HL-60 (cell line): ENCODE measurements around the gene BICD2.

ENCODE experiments used
- DNase-seq, 2 experiments: peaks; one replicate each; pipeline ENCODE4 v3.0.0-alpha.2; 2010 to 2020; ENCODE audit warnings: low read depth in 1 of 2, low spot score in 1 of 2
- H3K27ac ChIP-seq: fragments of 250-450 bp; sonication (Bioruptor Pico); replicated peaks from 2 replicates; pipeline ENCODE4 v1.5.1; 2020; ENCODE audit warnings: mild to moderate bottlenecking, moderate library complexity
- H3K27me3 ChIP-seq: fragments of 250-450 bp; sonication (Bioruptor Pico); 2 replicates; pipeline ENCODE4 v1.5.1; 2021; ENCODE audit warnings: mild to moderate bottlenecking, moderate library complexity; ENCODE audit not compliant: insufficient read depth, poor library complexity, severe bottlenecking
- H3K4me3 ChIP-seq: replicated peaks from 2 replicates; pipeline ENCODE4 v1.5.1; 2011; ENCODE audit warnings: mild to moderate bottlenecking, control low read depth, low read length; ENCODE audit not compliant: insufficient read depth
- GABPA ChIP-seq: IDR thresholded peaks from 2 replicates; pipeline ENCODE4 v1.6.1; 2012; ENCODE audit warnings: low read depth
- POLR2AphosphoS5 ChIP-seq: IDR thresholded peaks from 2 replicates; pipeline ENCODE4 v1.6.1; 2012; ENCODE audit warnings: low read depth
- SPI1 ChIP-seq: IDR thresholded peaks from 2 replicates; pipeline ENCODE4 v1.6.1; 2012; ENCODE audit warnings: low read depth, mild to moderate bottlenecking, borderline replicate concordance
- TF ChIP-seq, protein P1 (sequence below): IDR thresholded peaks from one replicate; pipeline ENCODE4 v1.5.1; 2011; ENCODE audit warnings: low read length, control low read depth, inconsistent platforms; ENCODE audit not compliant: insufficient read depth
- TF ChIP-seq, protein P2 (sequence below): IDR thresholded peaks from 2 replicates; pipeline ENCODE4 v1.6.1; 2012; ENCODE audit warnings: low read depth; ENCODE audit not compliant: insufficient replicate concordance

BICD2 gene

DNA sequence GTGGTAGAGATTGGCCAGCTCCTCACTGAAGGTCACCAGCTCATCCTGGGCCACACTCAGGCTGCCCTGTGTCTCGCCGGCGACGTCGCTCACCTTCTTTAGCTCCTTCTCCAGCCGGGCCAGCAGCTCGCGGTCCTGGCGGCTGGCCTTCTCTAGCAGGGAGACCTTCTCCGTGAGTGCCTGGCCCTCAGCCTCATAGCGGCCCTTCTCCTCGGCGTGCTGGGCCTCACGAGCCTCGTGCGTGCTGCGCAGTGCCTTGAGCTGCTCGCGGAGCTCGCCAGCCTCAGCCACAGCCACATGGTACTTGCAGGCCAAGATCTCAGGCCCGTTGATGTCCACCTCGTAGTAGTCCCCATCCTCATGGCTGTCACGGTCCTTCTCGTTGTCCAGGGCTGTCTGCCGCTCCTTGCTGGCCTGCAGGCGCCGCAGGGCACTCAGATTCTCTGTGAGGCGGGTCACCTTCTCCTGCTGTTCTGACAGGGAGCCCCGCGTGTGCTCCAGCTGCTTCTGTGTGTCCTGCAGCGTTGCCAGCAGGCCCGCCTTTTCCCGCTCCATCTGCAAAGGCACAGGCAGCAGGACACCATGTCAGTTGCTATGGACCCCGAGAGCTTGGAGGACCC, 45.5 kb downstream of the BICD2 start:
- no peaks in the 10 kb centered on the region for H3K27me3 ChIP-seq

DNA sequence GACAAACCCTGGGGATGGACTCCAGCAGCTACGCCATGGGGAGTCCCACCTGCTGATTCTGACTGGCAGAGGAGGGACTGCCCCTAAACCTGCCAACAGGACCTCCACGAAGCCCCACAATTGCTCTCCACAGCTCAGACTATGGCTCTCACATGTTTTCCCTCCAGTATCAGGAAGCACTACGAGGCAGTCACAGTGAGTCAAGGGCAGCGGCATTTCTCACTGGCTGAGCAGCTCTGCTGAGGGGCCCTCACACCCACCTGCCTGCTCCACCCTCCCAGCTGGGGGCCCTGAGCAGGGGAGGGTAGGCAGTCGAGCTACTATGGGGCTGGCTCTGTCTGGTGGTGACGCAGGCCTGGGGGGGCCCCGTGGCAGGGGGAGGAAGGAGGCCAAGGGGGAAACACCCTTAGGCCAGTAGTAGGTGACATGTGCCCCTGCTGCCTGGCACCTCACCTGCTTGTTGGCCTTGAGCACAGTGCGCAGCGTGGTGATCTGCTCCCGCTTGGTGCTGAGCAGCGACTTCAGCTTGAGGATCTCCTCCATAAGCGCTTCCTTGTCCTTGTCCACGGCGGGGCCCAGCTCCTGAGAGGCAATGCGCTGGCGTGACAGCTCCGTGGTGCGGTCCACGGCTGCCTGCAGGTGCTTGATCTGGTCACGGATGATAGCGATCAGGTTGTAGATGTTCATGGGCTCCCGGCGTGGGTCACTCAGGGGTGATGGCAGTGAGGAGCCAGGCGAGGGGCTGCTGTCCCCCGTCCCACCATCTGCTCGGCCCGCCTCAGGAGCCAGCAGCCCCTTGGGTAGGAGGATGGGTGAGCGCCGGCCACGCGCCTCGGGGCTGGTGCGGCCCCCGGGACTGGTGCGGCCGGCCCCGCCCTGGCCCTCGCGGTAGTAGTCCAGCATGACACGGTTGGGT, 46.3 kb downstream of the BICD2 start:
- no peak overlapping the region for H3K4me3 ChIP-seq
- DNase-seq = no peak

More for the DNA sequence above, 45.5 kb downstream of the BICD2 start:
- TF ChIP-seq, protein P1, sequence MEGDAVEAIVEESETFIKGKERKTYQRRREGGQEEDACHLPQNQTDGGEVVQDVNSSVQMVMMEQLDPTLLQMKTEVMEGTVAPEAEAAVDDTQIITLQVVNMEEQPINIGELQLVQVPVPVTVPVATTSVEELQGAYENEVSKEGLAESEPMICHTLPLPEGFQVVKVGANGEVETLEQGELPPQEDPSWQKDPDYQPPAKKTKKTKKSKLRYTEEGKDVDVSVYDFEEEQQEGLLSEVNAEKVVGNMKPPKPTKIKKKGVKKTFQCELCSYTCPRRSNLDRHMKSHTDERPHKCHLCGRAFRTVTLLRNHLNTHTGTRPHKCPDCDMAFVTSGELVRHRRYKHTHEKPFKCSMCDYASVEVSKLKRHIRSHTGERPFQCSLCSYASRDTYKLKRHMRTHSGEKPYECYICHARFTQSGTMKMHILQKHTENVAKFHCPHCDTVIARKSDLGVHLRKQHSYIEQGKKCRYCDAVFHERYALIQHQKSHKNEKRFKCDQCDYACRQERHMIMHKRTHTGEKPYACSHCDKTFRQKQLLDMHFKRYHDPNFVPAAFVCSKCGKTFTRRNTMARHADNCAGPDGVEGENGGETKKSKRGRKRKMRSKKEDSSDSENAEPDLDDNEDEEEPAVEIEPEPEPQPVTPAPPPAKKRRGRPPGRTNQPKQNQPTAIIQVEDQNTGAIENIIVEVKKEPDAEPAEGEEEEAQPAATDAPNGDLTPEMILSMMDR = no peak
- no peak for TF ChIP-seq POLR2AphosphoS5
- no peak for TF ChIP-seq SPI1
- no peak for TF ChIP-seq GABPA
- TF ChIP-seq, protein P2, sequence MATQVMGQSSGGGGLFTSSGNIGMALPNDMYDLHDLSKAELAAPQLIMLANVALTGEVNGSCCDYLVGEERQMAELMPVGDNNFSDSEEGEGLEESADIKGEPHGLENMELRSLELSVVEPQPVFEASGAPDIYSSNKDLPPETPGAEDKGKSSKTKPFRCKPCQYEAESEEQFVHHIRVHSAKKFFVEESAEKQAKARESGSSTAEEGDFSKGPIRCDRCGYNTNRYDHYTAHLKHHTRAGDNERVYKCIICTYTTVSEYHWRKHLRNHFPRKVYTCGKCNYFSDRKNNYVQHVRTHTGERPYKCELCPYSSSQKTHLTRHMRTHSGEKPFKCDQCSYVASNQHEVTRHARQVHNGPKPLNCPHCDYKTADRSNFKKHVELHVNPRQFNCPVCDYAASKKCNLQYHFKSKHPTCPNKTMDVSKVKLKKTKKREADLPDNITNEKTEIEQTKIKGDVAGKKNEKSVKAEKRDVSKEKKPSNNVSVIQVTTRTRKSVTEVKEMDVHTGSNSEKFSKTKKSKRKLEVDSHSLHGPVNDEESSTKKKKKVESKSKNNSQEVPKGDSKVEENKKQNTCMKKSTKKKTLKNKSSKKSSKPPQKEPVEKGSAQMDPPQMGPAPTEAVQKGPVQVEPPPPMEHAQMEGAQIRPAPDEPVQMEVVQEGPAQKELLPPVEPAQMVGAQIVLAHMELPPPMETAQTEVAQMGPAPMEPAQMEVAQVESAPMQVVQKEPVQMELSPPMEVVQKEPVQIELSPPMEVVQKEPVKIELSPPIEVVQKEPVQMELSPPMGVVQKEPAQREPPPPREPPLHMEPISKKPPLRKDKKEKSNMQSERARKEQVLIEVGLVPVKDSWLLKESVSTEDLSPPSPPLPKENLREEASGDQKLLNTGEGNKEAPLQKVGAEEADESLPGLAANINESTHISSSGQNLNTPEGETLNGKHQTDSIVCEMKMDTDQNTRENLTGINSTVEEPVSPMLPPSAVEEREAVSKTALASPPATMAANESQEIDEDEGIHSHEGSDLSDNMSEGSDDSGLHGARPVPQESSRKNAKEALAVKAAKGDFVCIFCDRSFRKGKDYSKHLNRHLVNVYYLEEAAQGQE = no peak
- Histone ChIP-seq H3K4me3 (no peak overlapping the region), H3K27ac (no peak overlapping the region)
- DNase-seq = no peak

More for the DNA sequence above, 46.3 kb downstream of the BICD2 start:
- Histone ChIP-seq H3K27ac (no peak overlapping the region), H3K27me3 (no peaks in the 10 kb centered on the region)
- TF ChIP-seq GABPA (no peak), POLR2AphosphoS5 (no peak), SPI1 (no peak)
- TF ChIP-seq, protein P2 = no peak
- TF ChIP-seq, protein P1 = no peak
